Colonic mucosa (tissue), 4 donors: ENCODE measurements around the gene KRT86. TPM values are rescaled to one million over a fixed set of nuclear protein-coding genes. Genes with fewer than 3 reads are reported as not detected.

Experiments
- DNase-seq: peaks from one replicate; pipeline ENCODE4 v3.0.0-alpha.2; 2020
- H3K27ac ChIP-seq: fragments of 200-600 bp; one replicate; pipeline ENCODE4 v1.8.0; 2021
- H3K27me3 ChIP-seq: fragments of 200-600 bp; one replicate; pipeline ENCODE4 v1.8.0; 2021
- H3K36me3 ChIP-seq: fragments of 200-600 bp; one replicate; pipeline ENCODE4 v1.8.0; 2021
- H3K4me1 ChIP-seq: fragments of 200-600 bp; one replicate; pipeline ENCODE4 v1.8.0; 2021; ENCODE audit warnings: mild to moderate bottlenecking
- H3K4me3 ChIP-seq: fragments of 200-600 bp; one replicate; pipeline ENCODE4 v1.8.0; 2021
- H3K9ac ChIP-seq, 2 donors: one replicate each; pipeline ENCODE4 v1.7.0; 2013; ENCODE audit warnings: control low read depth in 2 of 2, low read depth in 2 of 2, low read length in 2 of 2
- H3K9me3 ChIP-seq: fragments of 200-600 bp; one replicate; pipeline ENCODE4 v1.8.0; 2021
- CTCF ChIP-seq: fragments of 200-600 bp; IDR thresholded peaks from one replicate; pipeline ENCODE4 v1.8.0; 2022; ENCODE audit warnings: antibody characterized with exemption, mild to moderate bottlenecking
- intact Hi-C: fragments of 100-400 bp; cut with DNase I; formaldehyde crosslinking; loops from one replicate; pipeline ENCODE4 v1.14.1; 2022
- total RNA-seq, 2 donors: library from RNA; stranded (reverse); fragmentation: NEBNext Ultra II Directional in 1 of 2; extraction: Animal tissue kit (Norgen Biotek cat#: 25700) in 1 of 2; gene quantifications; one replicate each; pipeline ENCODE4 v1.2.1, GENCODE V29; 2021
- donor health status: healthy.
- donor health status: DM: no; HTN: no; CAD: no.
- donor health status: DM: no; HTN: no; CAD: no.

KRT86 gene
- total RNA-seq, 2 donors from 2014 or later, result 0.16 TPM; not detected in 1

GRCh38 chr12:52324153-52324444 is 49.7 kb downstream of the KRT86 start:
- TF ChIP-seq CTCF, result no peak
- Histone ChIP-seq H3K27ac (no peak overlapping the region), H3K9ac (no peak overlapping the region), H3K36me3 (no peaks in the 10 kb centered on the region), H3K4me3 (no peak overlapping the region), H3K9me3 (no peaks in the 10 kb centered on the region), H3K27me3 (peaks cover 3% of the 10 kb centered on the region), H3K4me1 (no peaks in the 10 kb centered on the region)
- no peak for DNase-seq
- intact Hi-C loops, result no loop called here

GRCh38 chr12:52327052-52327829 is 52.8 kb downstream of the KRT86 start:
- H3K9me3 ChIP-seq, result no peaks in the 10 kb centered on the region
- H3K36me3 ChIP-seq, result no peaks in the 10 kb centered on the region
- H3K4me1 ChIP-seq, result no peaks in the 10 kb centered on the region
- intact Hi-C loops, result no loop called here
- H3K27ac ChIP-seq, result no peak overlapping the region
- no peaks in the 10 kb centered on the region for H3K27me3 ChIP-seq
- H3K4me3 ChIP-seq, result no peak overlapping the region
- TF ChIP-seq CTCF, result peak; percentile 66
- no peak overlapping the region for H3K9ac ChIP-seq
- DNase-seq, result peak; percentile 86

DNA sequence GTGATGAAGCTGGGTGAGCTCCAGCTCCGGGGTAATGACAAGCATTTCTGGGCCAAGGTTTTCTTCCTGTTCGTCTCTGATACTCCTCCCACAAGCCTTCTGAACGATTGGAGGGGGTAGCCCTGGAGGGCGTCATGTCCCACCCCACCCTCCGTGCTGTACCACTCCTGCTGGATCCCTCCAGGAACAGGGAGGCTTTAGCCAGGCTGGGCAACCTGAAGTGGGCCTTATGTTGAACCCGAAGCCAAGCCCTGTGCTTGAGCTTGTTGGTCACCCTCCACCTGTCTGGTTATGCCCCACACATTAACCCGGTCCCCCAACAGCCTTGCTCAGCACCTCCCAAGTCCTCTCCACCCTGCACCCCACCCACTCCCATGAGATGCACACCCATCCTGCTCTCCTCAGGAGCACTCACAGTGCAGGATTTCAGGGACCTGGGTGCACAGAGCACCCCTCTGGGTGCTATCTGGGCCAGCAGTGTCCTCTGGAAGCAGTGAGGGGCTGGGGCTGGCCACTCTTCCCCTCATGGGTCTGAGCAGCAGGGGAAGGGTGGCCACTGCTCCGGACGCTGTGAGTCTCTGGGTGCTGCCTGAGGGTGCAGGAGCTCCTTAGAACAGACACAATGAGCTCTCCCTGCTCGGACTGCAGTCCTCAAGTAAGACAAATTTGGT is 53.5 kb downstream of the KRT86 start:
- Histone ChIP-seq H3K4me1 (no peaks in the 10 kb centered on the region), H3K27me3 (no peaks in the 10 kb centered on the region), H3K27ac (no peak overlapping the region), H3K9me3 (no peaks in the 10 kb centered on the region), H3K9ac (no peak overlapping the region), H3K4me3 (no peak overlapping the region), H3K36me3 (no peaks in the 10 kb centered on the region)
- DNase-seq, result no peak
- intact Hi-C loops, result loop anchor here (2.0 kb wide), 1 partner anchor 171 kb away; no protein-coding TSS in a partner anchor
- no peak for TF ChIP-seq CTCF

DNA sequence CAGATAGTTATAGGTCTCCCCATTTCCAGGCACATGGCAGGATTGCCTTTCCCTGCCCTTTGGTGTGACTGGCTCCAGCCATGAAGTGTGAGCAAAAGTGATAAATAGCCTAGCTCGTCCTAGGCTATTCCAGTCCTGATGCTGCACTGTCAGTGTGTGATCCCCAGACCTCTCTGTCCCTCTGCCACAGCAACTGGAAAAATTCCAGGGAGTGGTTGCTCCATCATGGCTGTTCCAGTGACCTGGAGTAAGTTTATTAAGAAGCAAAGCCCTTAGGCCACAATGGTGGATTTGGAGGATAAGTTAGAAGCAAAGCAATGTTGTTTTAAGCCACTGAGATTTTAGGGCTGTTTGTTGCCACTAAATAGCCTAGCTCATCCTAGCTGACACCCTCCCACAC is 56.6 kb downstream of the KRT86 start:
- Histone ChIP-seq H3K4me3 (no peak overlapping the region), H3K9ac (no peak overlapping the region), H3K9me3 (no peaks in the 10 kb centered on the region), H3K27ac (no peak overlapping the region), H3K27me3 (no peaks in the 10 kb centered on the region), H3K36me3 (no peaks in the 10 kb centered on the region), H3K4me1 (no peaks in the 10 kb centered on the region)
- intact Hi-C loops, result no loop called here
- DNase-seq, result no peak
- no peak for TF ChIP-seq CTCF

- no peaks in the 10 kb centered on the region for H3K4me1 ChIP-seq
- H3K27me3 ChIP-seq, result no peaks in the 10 kb centered on the region
- H3K9ac ChIP-seq, result no peak overlapping the region
- intact Hi-C loops, result no loop called here
- H3K27ac ChIP-seq, result no peak overlapping the region
- DNase-seq, result no peak
- no peaks in the 10 kb centered on the region for H3K36me3 ChIP-seq
- H3K9me3 ChIP-seq, result no peaks in the 10 kb centered on the region
- H3K4me3 ChIP-seq, result no peak overlapping the region
- no peak for TF ChIP-seq CTCF
Measured at GRCh38 chr12:52331833-52332232, 57.4 kb downstream of the KRT86 start.
